Hippocampal formation (tissue), 2 donors: ENCODE data around the gene PACRG.

Experiments
- DNase-seq, 2 donors: peaks; one replicate each; lab custom pipeline; 2025; lab: John Stamatoyannopoulos, UW

The PACRG gene

DNA sequence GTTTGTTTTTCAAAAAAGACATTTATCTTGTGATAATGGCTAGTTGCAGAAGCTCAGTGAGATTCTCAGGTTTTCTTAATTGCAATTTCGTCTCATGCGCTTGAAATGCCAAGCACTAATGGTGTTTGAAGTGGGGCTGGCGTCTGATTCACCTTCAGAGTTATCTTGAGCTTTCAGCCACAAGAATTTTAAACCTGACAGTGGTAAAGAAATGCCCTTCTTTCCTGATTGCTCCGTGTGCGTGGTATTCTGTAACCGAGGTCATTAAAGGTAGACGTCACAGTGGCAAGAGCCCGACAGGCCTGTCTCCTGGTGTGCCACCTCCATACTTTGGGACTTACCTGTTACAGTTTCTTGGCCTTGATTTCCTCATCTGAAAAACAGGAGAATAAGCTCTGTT, 560.3 kb downstream of the PACRG start:
- no peak for DNase-seq

DNA sequence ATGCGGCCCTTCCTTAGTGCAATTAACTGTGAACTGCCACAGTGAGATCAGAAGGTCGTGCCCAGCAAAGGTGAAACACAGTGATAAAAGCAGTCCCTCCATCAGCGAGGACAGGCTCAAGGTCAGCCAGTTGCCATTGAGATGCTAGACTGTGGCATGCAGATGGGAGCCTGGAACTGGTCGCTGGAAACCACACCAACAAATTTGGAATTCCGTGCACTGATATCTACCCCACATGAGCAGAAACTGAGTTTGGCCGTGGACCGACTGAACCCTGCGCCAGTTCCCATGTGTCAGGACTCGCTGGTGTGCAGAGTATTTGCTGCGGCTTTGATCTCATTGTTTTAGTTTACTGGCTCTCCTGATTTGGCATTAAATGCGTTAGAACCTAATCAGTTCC, 561.1 kb downstream of the PACRG start:
- DNase-seq = peak in 1 of 2 donors; percentile 13

DNA sequence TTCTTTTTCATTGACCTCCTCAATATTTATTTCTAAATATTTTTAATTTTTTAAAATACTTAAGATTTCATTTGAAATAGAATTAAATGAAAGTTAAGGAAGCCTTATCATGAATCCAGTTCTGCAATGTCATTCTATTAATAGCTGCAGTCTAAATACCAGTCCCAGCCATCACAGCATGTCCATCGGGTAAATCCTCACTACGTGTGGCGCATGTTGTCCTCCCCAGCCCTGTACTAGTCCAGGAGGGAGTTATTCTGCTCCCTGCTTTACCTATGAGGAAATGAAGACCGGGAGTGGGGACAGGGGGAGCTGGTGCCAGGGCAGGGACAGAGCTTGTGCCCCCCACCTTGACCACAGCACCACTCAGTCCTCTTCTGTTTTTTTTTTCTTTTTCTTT, 561.7 kb downstream of the PACRG start:
- DNase-seq = no peak

DNA sequence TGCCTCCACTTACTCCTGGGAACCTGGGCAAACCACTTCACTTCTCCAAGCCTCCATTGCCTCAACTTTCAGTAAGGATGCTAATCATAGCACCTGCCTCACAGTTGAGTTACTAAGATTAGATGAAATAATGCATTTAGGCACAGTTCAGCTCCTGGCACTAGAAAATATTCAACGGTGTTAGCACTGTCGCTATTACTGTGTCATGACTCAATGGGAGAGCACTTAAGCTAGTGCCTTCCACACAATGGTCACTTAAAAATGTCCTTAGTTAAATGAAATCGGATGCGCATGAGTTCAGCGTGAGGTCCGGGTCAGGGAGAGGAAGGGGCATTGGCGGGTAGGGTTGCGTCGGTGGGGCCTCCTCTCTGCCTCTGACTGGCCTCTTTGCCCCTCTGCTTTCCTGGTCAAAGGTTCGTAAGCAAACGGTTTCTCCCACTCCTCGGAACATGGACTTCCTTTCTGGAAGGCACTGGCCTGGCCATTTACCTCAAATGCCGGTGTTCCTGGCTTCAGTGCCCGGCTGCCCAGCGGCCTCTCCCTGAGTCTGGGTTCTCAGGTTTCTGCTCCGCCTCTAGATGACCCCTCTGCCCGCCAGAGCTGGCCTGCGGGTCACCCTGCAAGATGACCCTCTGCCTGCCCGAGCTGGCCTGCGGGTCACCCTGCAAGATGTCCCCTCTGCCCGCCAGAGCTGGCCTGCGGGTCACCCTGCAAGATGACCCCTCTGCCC, 562.9 kb downstream of the PACRG start:
- DNase-seq = no peak

DNA sequence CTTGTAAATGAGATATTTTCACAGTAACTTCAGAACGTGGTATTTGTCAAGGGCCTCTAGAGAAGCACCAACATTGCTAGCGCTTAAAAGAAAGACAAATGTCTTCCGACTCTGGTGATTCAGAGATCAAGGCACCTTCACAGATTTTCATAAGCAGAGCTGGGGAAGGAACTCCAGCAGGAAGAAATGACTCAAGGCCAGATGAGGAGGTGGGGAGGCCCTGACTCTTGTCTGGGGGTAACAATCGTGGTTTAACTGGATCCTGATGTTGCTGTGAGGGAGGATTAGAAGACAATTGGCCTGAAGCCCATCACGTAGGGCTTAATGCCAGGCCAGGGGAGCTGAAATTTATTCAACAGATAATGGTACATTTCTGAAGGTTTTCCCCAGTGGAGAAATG, 563.8 kb downstream of the PACRG start:
- DNase-seq = no peak

DNA sequence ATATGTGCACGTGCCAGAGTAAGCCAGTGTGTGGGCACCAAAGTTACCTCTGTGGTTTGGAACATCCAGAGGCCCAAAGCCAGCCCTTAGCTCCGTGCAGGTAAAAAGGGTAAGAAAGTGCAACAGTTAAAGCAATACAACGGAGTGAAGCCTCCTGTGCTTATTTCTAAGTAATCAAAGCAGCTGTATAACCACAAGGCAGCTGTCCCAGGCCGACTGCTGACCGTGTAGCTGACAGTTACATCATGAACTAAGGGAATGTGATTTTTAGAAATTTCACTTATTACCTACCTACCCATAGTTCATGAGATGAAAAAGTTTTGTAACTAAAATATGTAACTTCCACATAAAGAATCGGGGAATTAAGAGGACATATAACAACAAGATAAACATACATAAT, 565.5 kb downstream of the PACRG start:
- no peak for DNase-seq

DNA sequence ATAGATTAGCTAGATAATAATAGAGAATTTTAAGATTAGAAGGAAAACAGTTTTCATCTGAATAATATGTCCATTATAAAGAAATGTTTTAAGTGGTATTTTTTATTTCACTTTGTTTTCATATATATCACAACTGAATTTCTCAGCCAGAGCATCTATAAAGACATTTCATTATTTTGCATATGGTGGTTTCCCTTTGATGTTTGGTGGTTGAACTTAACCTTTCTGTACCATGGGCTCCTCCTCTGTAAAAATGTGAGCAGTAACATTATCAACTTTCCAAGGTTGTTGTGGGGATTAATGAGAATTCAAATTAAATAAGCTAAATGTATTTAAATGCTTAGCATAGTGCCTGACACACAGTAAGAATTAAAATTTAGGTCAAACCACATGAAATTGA, 567.0 kb downstream of the PACRG start:
- no peak for DNase-seq

DNA sequence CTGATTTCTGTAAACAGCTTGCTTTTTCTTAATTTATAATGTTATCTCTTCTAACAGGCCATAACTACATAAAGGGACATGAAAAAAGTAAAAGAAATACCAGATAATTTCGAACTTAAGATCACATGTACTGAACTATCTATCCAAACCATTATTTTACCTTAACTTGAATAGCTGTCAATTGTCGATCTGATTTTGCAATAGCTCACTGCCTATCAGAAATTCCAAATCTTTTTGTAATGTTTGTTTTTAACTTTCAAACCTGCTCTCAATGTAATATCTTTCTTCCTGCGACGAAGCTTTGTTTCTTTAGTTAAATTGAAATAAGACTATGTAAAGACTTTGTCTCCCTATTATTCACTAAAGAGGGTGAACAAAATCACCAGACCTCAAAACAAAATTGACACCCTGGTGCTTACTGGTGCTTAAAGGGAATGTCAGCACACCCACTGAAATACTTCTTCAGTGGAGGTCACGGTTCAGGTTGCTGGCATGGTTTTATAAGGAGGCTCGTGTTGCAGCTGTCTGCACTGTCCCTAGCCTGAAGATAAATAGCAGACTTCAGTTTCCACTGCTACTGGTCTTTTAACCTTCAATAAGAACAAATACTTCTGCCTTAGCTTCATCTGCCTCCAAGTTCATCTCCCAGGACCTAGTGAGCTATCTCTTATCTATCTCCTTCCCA, 569.2 kb downstream of the PACRG start:
- DNase-seq = no peak

DNA sequence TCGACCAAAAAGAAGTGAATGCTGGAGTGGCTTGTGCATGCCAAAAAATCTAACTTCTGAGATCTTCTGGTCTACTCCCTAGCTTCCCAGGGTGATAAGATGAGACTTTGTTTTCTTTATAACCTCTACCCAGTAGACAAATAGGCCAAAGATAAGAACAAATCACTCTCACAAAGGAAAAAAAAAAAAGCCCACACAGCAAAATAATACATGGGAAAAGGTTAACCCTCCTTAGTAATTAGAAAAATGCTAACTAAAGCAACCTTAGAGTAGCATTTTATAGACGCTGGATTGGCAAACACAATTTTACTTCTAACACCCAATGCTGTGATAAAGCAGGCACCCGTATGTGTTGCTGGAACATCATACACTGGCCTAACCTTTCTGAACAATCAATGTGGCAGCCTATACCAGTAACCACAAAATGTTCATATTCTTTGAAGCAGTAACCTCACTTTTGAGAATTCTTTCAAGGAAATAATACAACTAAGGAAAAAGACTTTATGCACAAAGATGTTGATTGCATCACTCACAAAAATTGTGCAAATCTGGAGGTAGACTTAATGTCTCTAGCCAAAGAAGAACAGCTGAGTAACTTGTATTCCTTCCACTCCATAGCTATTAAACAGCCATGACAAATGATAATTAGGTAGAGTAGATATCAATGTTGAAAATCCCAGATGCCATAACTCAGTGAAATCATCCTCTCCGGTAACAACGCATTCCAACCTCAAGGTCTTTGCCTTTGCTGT, 570.5 kb downstream of the PACRG start:
- no peak for DNase-seq

DNA sequence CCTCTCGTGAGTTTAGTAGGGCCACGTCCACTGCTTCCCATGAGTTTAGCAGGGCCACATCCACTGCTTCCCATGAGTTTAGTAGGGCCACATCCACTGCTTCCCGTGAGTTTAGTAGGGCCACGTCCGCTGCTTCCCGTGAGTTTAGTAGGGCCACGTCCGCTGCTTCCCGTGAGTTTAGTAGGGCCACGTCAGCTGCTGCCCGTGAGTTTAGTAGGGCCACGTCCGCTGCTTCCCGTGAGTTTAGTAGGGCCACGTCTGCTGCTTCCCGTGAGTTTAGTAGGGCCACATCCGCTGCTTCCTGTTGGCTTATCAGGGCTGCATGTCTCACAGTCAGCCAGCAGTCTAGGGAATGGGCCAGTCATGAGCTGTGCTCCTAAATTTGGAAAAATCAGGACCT, 573.1 kb downstream of the PACRG start:
- DNase-seq = no peak

DNA sequence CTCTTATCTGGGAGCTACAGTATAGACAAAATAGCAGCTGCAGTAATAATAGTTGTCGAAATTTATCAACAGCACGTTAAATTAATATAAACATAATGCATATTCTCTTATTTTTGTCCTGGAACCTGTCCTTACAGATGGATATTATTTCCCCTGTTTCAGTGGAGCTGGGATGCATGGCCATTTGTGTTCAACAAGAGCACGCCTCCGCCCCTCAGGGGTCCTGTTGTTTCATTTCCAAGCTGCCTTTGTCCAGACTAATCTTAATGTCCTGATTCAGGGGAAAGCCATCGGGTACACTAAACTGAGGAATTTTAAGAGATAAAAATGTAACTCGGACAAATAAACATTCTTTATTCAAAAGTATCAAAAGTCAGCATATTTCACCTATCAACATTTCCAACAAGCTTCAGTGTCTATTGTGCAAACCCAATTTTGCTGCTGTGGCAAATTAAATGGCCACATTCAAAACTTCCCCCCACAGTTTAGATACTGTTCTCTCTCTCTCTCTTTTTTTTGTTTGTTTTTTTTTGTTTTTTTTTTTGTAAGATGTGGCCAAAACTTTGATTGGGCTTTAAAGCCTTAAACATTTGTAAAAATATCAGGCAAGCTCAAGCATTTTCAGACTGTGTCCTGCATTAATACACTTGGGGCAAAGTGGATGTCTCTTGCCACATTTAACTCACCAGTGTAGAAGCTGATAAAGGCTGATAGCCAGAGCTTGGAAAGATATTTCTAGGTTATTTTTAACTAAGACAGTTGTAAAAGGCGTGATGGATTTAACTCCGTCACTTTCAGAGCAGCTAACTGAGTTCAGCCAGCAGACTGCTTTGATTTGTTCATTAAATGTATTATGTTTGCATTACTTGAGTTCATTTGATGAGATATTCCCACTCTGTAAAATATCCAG, 574.2 kb downstream of the PACRG start:
- no peak for DNase-seq

DNA sequence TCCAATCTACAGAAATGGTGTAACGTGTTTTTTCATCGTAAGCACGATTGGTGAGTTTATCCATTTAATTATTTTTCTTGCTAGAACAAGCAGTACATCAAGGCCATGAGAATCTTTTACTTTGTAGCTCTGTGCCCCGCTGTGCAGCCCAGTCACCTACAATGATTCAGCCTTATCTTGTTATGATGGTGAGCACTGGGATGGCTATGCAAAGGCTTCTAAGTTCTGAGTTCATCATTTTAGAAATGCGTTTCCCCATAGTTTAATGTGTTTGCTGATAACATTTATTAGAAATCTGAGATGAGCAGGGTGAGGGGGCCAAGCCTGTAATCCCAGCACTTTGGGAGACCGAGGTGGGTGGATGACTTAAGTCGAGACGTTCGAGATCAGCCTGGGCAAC, 575.0 kb downstream of the PACRG start:
- no peak for DNase-seq

DNA sequence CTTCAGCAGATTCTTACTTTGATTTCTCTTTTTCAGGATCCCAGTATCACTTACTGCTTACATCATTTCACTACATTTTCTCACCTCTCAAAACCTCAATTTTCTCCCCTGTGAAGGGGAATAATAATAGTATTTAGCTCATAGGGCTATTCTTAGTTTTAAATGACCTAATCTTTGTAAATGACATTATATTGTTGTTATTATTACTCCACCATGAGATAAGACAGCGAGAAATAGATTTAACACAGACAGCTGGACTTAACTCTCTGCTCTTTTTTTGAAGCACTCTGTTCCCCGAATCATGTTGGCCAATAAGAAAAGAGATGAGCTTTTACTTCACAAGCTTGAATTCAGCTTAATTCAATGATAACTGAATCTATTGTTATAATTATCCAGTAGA, 578.2 kb downstream of the PACRG start:
- DNase-seq = no peak

DNA sequence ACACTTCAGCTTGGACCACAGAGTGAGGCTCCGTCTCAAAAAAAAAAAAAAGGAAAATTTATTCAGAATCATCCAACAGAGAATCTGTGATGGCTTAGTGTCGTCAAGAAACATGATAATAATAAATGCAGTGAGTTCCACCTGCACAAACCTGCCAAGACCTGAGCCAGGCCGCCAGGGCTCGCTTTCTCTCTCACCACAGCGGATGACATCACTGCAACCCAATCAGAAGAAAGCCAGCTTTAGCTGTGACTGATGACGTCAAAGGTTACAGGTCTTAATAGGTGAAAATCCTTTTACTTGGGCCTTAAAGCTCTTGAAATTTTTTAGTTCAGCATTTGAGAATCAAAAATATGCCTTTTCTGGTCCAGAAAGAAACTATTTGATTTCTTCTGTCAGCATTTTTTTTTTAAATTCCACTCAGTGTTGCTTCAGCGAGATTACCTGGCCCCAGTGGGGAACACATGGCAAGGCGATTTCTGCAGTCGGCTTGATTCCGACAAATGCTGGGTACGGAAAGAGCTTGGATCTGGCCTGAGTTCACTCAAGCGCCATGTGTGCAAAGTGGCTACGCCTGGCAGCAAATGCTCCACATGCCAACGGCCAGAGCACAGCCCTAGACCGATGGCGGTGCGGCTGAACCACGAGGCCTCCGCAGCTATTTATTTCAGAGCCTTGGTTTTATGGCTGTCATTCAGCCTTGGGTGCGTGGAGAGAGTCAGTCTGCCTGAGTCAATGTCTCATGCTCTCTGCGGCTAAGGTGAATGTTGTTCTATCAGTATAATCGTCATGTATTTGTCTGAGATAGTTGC, 581.1 kb downstream of the PACRG start:
- DNase-seq = no peak

DNA sequence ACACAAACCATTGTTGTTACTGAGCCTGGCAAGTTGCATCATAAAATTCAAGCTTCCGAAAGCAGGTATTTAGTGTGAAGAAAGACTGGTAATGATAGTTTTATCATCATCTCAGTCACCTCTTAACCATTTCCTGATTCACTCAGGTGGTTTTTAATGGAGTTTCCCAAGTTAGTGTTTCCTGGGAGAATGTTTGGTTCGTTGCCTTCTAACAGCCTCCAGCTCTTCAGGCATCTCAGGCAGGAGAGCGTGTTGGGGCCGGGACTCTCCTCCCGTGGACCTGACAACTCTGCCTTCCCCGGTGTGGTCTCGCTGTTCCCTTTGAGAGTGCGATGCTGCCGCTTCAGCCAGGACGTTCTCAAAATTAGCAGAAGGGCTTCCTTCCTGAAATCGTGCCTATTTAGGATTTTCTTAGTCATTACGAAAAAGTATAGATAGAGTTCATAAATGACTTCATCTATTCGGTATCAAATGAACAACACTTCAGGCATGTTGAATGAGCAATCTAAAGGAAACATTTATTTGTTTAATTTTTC, 581.8 kb downstream of the PACRG start:
- DNase-seq = no peak

DNA sequence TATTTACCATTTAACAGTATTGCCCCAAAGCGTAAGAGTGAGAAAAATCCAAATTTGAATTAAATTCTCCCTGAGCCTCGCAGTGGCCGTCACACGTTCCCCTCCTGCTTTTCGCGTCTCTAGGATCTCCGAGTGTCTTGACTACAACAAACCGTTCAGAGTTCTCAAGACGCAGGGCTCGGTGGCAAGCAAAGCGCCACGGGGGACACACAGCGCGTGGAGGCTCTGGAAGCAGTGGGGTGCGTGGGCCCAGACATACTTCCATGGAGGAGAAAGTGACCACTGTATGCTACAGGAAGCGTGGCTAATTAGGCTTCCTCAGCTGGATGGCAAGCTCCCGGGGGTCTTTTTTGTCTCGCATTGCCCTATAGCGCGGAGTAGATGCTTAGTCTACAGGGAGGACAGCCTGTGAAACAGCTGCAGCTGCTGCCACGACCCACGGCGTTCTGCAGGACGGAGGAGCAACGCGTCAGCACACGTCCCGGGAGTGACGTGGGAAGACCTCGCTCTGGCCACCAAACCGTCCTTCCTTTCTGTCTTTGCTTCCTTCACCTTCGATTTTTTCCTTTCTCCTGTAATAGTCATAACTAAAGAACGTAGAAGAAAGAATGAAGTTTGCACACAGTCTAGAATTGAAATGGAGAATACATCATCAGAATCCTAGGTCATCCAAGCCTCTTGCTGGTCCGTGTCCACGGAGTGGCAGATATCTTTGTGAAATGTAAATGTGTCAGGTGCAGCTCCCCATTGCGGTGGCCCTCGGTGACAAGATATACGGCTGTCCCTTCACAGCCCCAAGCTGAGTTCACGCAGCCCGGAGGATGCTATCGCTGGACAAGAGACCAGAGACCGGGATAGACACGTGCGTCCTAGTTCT, 582.6 kb downstream of the PACRG start:
- no peak for DNase-seq

DNA sequence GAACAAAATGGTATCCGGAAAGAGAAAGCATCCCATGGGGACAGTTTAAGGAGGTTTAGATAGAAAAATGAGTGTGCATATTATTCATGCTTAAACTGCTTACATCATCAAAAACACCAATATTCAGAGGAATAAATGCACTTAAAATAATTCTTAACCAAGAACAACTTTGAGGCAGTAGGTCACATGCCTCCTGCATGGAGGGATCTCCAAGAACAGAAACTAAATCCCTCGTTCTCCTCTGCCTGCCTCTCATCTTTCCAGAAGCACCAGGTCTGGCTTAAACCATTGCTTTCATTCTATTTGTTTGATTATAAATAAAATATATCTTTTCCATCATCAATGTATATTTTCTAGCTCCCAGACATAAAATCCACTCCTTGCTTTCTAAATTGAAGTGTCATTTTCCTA, 583.2 kb downstream of the PACRG start:
- no peak for DNase-seq

DNA sequence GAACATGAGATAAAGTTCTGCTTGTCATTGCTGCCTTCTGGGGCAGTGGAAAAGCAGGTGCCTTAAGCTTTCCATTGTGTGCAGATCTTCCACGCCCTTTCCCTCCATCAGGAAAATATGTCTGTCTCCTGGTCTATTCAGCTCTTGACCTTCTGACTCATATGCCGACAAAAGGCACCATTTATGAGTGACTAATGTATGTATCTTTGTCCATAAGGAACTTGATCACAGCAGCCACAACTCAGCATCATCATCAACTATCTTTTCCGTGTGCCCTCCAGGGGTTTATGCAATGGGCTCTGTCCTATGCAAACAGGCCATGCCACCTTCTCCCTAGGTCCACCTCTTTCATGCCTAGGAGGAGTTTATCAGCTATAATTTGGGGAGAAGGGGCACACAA, 584.1 kb downstream of the PACRG start:
- no peak for DNase-seq

DNA sequence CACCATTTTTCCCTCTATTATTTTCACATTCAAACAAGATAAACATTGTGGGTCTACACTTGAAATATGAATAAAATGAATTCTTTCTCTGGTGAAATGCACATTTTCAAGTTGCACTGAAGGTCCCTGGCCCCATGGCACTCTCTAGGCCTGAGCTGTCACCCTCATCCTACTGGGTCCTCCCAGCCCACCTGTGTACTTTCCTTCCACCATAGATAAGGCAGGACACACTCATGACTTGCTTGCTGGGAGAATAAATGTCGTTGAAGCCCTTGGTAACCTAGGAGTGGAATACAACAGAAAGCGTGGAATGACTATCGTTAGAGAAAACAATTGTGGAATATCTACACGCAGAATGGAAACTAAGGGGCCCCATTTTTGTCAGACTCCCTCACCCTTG, 585.8 kb downstream of the PACRG start:
- DNase-seq = no peak

DNA sequence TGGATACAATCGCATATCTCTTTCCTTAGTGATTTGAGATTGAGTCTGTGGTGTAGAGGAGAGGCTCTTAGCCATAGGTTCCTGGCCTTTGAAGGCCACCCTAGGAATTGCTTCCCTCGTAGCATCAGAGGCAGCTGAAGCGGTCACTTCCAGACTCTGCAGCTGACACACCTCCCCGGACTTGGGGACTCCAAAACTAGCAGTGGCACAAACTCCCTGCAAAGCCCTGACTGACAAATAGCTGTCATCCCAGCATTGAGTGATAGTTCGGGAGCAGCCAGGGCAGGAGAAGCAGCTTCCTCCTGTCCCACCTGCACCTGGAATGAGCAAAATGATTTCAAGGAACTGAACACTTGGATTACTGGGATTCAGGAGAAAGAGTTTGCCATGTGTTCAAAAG, 586.2 kb downstream of the PACRG start:
- DNase-seq = no peak
